Stromal cell of bone marrow (primary cell): Measurements from ENCODE around the gene KLHDC7B.
A peak's percentile ranks its signal among the peaks of the same experiment; 100 is the strongest.

Experiments
- DNase-seq: peaks from one replicate; pipeline ENCODE4 v3.0.0-alpha.2; 2012; ENCODE audit warnings: low read depth

KLHDC7B gene

GRCh38 chr22:50548040-50548920 is 2.6 kb downstream of the KLHDC7B start:
- no peak for DNase-seq

- no peak for DNase-seq
Observed at GRCh38 chr22:50548921-50549790, 3.5 kb downstream of the KLHDC7B start.

- DNase-seq, result no peak
Observed at GRCh38 chr22:50550395-50550794, 4.7 kb downstream of the KLHDC7B start.

- DNase-seq, result no peak
Observed at GRCh38 chr22:50551160-50551752, 5.6 kb downstream of the KLHDC7B start.

GRCh38 chr22:50553310-50553709 is 7.6 kb downstream of the KLHDC7B start:
- no peak for DNase-seq

GRCh38 chr22:50556703-50557102 is 11.0 kb downstream of the KLHDC7B start:
- DNase-seq, result no peak

- no peak for DNase-seq
Observed at GRCh38 chr22:50560034-50560433, 14.3 kb downstream of the KLHDC7B start.

- DNase-seq, result no peak
Observed at GRCh38 chr22:50561401-50562358, 16.0 kb downstream of the KLHDC7B start.

GRCh38 chr22:50562523-50563412 is 17.1 kb downstream of the KLHDC7B start, which contains the start of gene SYCE3:
Gene SYCE3 (minus strand): TSS chr22:50562919. CDS start chr22:50556405, 6,514 bp downstream.
- DNase-seq, result peak; percentile 86

GRCh38 chr22:50563413-50564160 is 17.9 kb downstream of the KLHDC7B start:
- DNase-seq, result no peak

- DNase-seq, result no peak
Observed at GRCh38 chr22:50564289-50564688, 18.6 kb downstream of the KLHDC7B start.

GRCh38 chr22:50567721-50568252 is 22.1 kb downstream of the KLHDC7B start:
- no peak for DNase-seq

- DNase-seq, result no peak
Observed at GRCh38 chr22:50568626-50569025, 22.9 kb downstream of the KLHDC7B start.

- DNase-seq, result no peak
Observed at GRCh38 chr22:50569041-50569459, 23.4 kb downstream of the KLHDC7B start.

GRCh38 chr22:50569896-50570535 is 24.3 kb downstream of the KLHDC7B start:
- no peak for DNase-seq

GRCh38 chr22:50570861-50571260 is 25.2 kb downstream of the KLHDC7B start:
- DNase-seq, result no peak

GRCh38 chr22:50571264-50572175 is 25.8 kb downstream of the KLHDC7B start:
- DNase-seq, result no peak

GRCh38 chr22:50572965-50573364 is 27.3 kb downstream of the KLHDC7B start:
- no peak for DNase-seq
